H1 (cell line): ENCODE measurements around the gene MED16. TPM values are rescaled to one million over a fixed set of nuclear protein-coding genes. Genes with fewer than 3 reads are reported as not detected.

ENCODE experiments used
- CTCF ChIA-PET: fragments of 300-600 bp; sonication (Branson Sonifier 250); formaldehyde crosslinking; loops from one replicate; lab custom pipeline; 2021; ENCODE audit not compliant: partially characterized antibody; lab: Charles Lee
- POLR2A ChIA-PET: fragments of 300-600 bp; sonication (Branson Sonifier 250); formaldehyde crosslinking; loops from one replicate; lab custom pipeline; 2021; ENCODE audit warnings: inconsistent platforms; ENCODE audit not compliant: partially characterized antibody; lab: Charles Lee
- DNase-seq, 2 experiments: peaks; one replicate each; pipeline versions ENCODE4 v3.0.0 to v3.0.0-alpha.2; 2010 to 2022; ENCODE audit warnings: low spot score in 2 of 2, low read depth in 1 of 2, mixed read lengths in 1 of 2
- FAIRE-seq: peaks from 2 replicates; lab custom pipeline; 2011; peaks lifted over from hg19 to GRCh38; lab: Jason Lieb, UNC
- H2AFZ ChIP-seq: 2 replicates; pipeline ENCODE4 v1.8.1; 2012; ENCODE audit warnings: low read length, inconsistent platforms
- H2AK5ac ChIP-seq: 2 replicates; pipeline ENCODE4 v1.6.1; 2013; ENCODE audit warnings: low read depth, low read length
- H2BK120ac ChIP-seq: replicated peaks from 2 replicates; pipeline ENCODE3; 2013; ENCODE audit warnings: low read depth, low read length, inconsistent platforms
- H2BK12ac ChIP-seq: 2 replicates; pipeline ENCODE4 v1.6.1; 2013; ENCODE audit warnings: low read depth, low read length
- H2BK15ac ChIP-seq: 2 replicates; pipeline ENCODE4 v1.6.1; 2013; ENCODE audit warnings: low read length
- H2BK20ac ChIP-seq: 2 replicates; pipeline ENCODE4 v1.6.1; 2013; ENCODE audit warnings: low read length
- H2BK5ac ChIP-seq: 2 replicates; pipeline ENCODE4 v1.6.1; 2013; ENCODE audit warnings: low read depth, low read length
- H3K14ac ChIP-seq: 2 replicates; pipeline ENCODE4 v1.6.1; 2013; ENCODE audit warnings: inconsistent platforms; ENCODE audit not compliant: insufficient read length
- H3K18ac ChIP-seq: 2 replicates; pipeline ENCODE4 v1.6.1; 2013; ENCODE audit warnings: low read length; ENCODE audit errors: extremely low read depth
- H3K23ac ChIP-seq: 2 replicates; pipeline ENCODE4 v1.6.1; 2013; ENCODE audit warnings: inconsistent platforms; ENCODE audit not compliant: insufficient read length
- H3K23me2 ChIP-seq: 2 replicates; pipeline ENCODE4 v1.6.1; 2013; ENCODE audit warnings: low read depth, low read length
- H3K27ac ChIP-seq: 2 replicates; pipeline ENCODE4 v1.6.1; 2011; ENCODE audit warnings: low read depth, low read length, inconsistent platforms
- H3K27me3 ChIP-seq, 4 experiments: replicated peaks in 1 of 4; 1 replicate in 1 of 4; 2 replicates in 3 of 4; pipeline versions ENCODE4 v1.6.1 to v1.8.1; 2011 to 2013; ENCODE audit warnings: low read length in 3 of 4, mild to moderate bottlenecking in 3 of 4, inconsistent platforms in 2 of 4, mixed read lengths in 2 of 4, moderate library complexity in 1 of 4; ENCODE audit not compliant: control insufficient read depth in 3 of 4, insufficient read depth in 3 of 4; ENCODE audit errors: extremely low read depth in 1 of 4
- H3K36me3 ChIP-seq, 4 experiments: 2 replicates each; pipeline versions ENCODE4 v1.6.1 to v1.8.1; 2011 to 2013; ENCODE audit warnings: mild to moderate bottlenecking in 4 of 4, low read length in 3 of 4, moderate library complexity in 2 of 4, control low read depth in 1 of 4, inconsistent platforms in 1 of 4; ENCODE audit not compliant: insufficient read depth in 4 of 4, control insufficient read depth in 2 of 4
- H3K4ac ChIP-seq: replicated peaks from 2 replicates; pipeline ENCODE3; 2013; ENCODE audit warnings: low read length, low read depth, mixed read lengths, inconsistent platforms; ENCODE audit not compliant: insufficient read length
- H3K4me1 ChIP-seq, 4 experiments: replicated peaks in 1 of 4; 1 replicate in 1 of 4; 2 replicates in 3 of 4; pipeline versions ENCODE4 v1.6.1 to v1.8.1; 2011 to 2013; ENCODE audit warnings: low read length in 3 of 4, inconsistent platforms in 2 of 4, mixed read lengths in 1 of 4; ENCODE audit not compliant: insufficient read depth in 4 of 4, control insufficient read depth in 3 of 4
- H3K4me2 ChIP-seq, 2 experiments: 2 replicates each; pipeline versions ENCODE4 v1.6.1 to v1.8.1; 2011 to 2013; ENCODE audit warnings: low read depth in 2 of 2, low read length in 2 of 2, control low read depth in 1 of 2, inconsistent platforms in 1 of 2, mild to moderate bottlenecking in 1 of 2; ENCODE audit not compliant: insufficient read depth in 1 of 2
- H3K4me3 ChIP-seq, 4 experiments: fragments of 200-600, 300-600 bp in 1 of 4; sonication (generic), shearing (Covaris generic), sonication (Bioruptor Twin) in 1 of 4; 2 replicates each; pipeline versions ENCODE4 v1.5.1 to v1.8.1; 2011 to 2016; ENCODE audit warnings: low read length in 4 of 4, low read depth in 3 of 4, control low read depth in 2 of 4, inconsistent platforms in 2 of 4, mild to moderate bottlenecking in 2 of 4, mixed read lengths in 1 of 4, moderate library complexity in 1 of 4; ENCODE audit not compliant: insufficient read depth in 2 of 4; ENCODE audit errors: extremely low read depth in 1 of 4
- H3K56ac ChIP-seq: replicated peaks from 2 replicates; pipeline ENCODE3; 2013; ENCODE audit warnings: low read depth, mild to moderate bottlenecking, mixed read lengths, low read length, inconsistent platforms; ENCODE audit not compliant: insufficient read length
- H3K79me1 ChIP-seq: 2 replicates; pipeline ENCODE4 v1.6.1; 2013; ENCODE audit warnings: low read depth, low read length, control low read depth
- H3K79me2 ChIP-seq, 2 experiments: 2 replicates each; pipeline versions ENCODE4 v1.6.1 to v1.8.1; 2012 to 2013; ENCODE audit warnings: low read length in 2 of 2, mild to moderate bottlenecking in 2 of 2, inconsistent platforms in 1 of 2; ENCODE audit not compliant: insufficient read depth in 2 of 2, control insufficient read depth in 1 of 2
- H3K9ac ChIP-seq, 4 experiments: replicated peaks in 1 of 4; 1 replicate in 1 of 4; 2 replicates in 3 of 4; pipeline versions ENCODE4 v1.6.1 to v1.8.1; 2011 to 2013; ENCODE audit warnings: low read depth in 3 of 4, low read length in 3 of 4, control low read depth in 2 of 4, mild to moderate bottlenecking in 2 of 4, moderate library complexity in 2 of 4, inconsistent platforms in 1 of 4; ENCODE audit errors: extremely low read depth in 1 of 4
- H3K9me3 ChIP-seq, 2 experiments: 2 replicates each; pipeline versions ENCODE4 v1.6.1 to v1.8.1; 2012 to 2013; ENCODE audit warnings: mild to moderate bottlenecking in 2 of 2, moderate library complexity in 2 of 2, control low read depth in 1 of 2, inconsistent platforms in 1 of 2, low read depth in 1 of 2, low read length in 1 of 2, mixed read lengths in 1 of 2; ENCODE audit not compliant: insufficient read depth in 2 of 2
- H4K20me1 ChIP-seq, 2 experiments: replicated peaks in 1 of 2; 2 replicates each; pipeline versions ENCODE3 to v1.8.1; 2011 to 2013; ENCODE audit warnings: inconsistent platforms in 2 of 2, low read length in 2 of 2, mild to moderate bottlenecking in 1 of 2; ENCODE audit not compliant: insufficient read depth in 2 of 2, control insufficient read depth in 1 of 2
- H4K5ac ChIP-seq: 2 replicates; pipeline ENCODE4 v1.6.1; 2013; ENCODE audit warnings: low read length, low read depth, mixed read lengths, inconsistent platforms; ENCODE audit not compliant: insufficient read length
- H4K8ac ChIP-seq: 2 replicates; pipeline ENCODE4 v1.8.0; 2013; ENCODE audit warnings: mild to moderate bottlenecking, moderate library complexity, low read length, inconsistent platforms; ENCODE audit not compliant: insufficient read depth; ENCODE audit errors: extremely low read depth
- H4K91ac ChIP-seq: replicated peaks from 2 replicates; pipeline ENCODE3; 2013; ENCODE audit warnings: low read length, mixed read lengths, inconsistent platforms; ENCODE audit not compliant: insufficient read length
- ASH2L ChIP-seq: fragments of 200-600, 300-600 bp; sonication (generic); IDR thresholded peaks from one replicate; pipeline ENCODE4 v1.7.1; 2017; ENCODE audit warnings: low read length
- BCL11A ChIP-seq, 2 experiments: IDR thresholded peaks; one replicate each; pipeline ENCODE4 v1.6.1; 2011; ENCODE audit warnings: low read depth in 2 of 2, low read length in 2 of 2, mild to moderate bottlenecking in 2 of 2
- BRCA1 ChIP-seq: IDR thresholded peaks from 2 replicates; pipeline ENCODE4 v1.6.1; 2012; ENCODE audit warnings: low read depth, low read length, improper control_type of control experiment
- KDM5A ChIP-seq: fragments of 200-600 bp; IDR thresholded peaks from 2 replicates; pipeline ENCODE4 v1.7.1; 2012; ENCODE audit warnings: mild to moderate bottlenecking, low read length, inconsistent platforms, mixed read lengths
- POLR2A ChIP-seq, 2 experiments: IDR thresholded peaks; 1 replicate in 1 of 2; 2 replicates in 1 of 2; pipeline ENCODE4 v1.6.1; 2011; ENCODE audit warnings: low read depth in 2 of 2, low read length in 2 of 2, mild to moderate bottlenecking in 2 of 2; ENCODE audit errors: control extremely low read depth in 1 of 2
- POLR2AphosphoS5 ChIP-seq: IDR thresholded peaks from 2 replicates; pipeline ENCODE4 v1.6.1; 2011; ENCODE audit warnings: low read depth, low read length
- SP2 ChIP-seq: IDR thresholded peaks from 2 replicates; pipeline ENCODE4 v1.6.1; 2012; ENCODE audit warnings: mild to moderate bottlenecking, low read length, inconsistent platforms
- TCF12 ChIP-seq: IDR thresholded peaks from 2 replicates; pipeline ENCODE4 v1.6.1; 2011; ENCODE audit warnings: low read depth, mild to moderate bottlenecking, low read length
- YY1 ChIP-seq: IDR thresholded peaks from 2 replicates; pipeline ENCODE4 v1.6.1; 2011; ENCODE audit warnings: low read depth, mild to moderate bottlenecking, low read length
- WGBS, 2 experiments: shearing (Covaris generic) in 1 of 2; methylation state at CpG; one replicate each; pipeline versions ENCODE4 v1.1.6 to v1.1.7; 2013 to 2015; ENCODE audit warnings: low lambda C conversion rate in 2 of 2, mixed read lengths in 2 of 2, inconsistent platforms in 1 of 2, low coverage in 1 of 2, missing lambda C conversion rate in 1 of 2; ENCODE audit not compliant: insufficient replicate concordance in 2 of 2, insufficient coverage in 1 of 2, insufficient read length in 1 of 2; ENCODE audit errors: extremely low coverage in 1 of 2, missing lambda C conversion rate in 1 of 2; 5-methylcytosine and 5-hydroxymethylcytosine counted together
- polyA plus RNA-seq, 7 experiments: library from polyadenylated mRNA; depleted of rRNA in 3 of 7; stranded (reverse) in 5 of 7; unstranded in 2 of 7; fragments of >200 nt in 5 of 7; fragments of 200-250 nt in 2 of 7; gene quantifications; 1 replicate in 5 of 7; 2 replicates in 1 of 7; 4 replicates in 1 of 7; pipeline versions ENCODE4 v1.2.1 to v1.2.3, GENCODE V29; 2011 to 2013; ENCODE audit warnings: missing spikeins in 2 of 7, mixed read lengths in 2 of 7
- total RNA-seq: library from RNA; stranded (reverse); fragmentation: NEBNext Ultra II Directional; extraction: Animal tissue kit (Norgen Biotek cat#: 25700); gene quantifications from 2 replicates; pipeline ENCODE4 v1.2.1, GENCODE V29; 2021

The MED16 gene
- total and polyA plus RNA-seq, 2 of the 8 experiments (the other 6 are each of a cell fraction or from before 2014, with no cell fraction given) = 51.0 to 67.2 TPM

DNA sequence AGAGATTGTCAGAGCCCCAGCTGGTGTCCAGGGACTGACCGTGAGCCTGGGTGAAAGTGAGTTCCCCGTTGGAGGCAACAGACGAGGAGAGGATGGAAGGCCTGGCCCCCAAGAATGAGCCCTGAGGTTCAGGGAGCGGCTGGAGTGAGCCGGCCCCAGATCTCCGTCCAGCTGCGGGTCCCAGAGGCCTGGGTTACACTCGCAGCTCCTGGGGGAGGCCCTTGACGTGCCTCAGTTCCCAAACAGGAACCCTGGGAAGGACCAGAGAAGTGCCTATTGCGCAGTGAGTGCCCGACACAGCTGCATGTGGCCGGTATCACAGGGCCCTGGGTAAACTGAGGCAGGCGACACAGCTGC, 42.0 kb downstream of the MED16 start:
- Histone ChIP-seq H3K9me3 (no peaks in the 10 kb centered on the region), H4K5ac (no peak overlapping the region), H3K14ac (no peak overlapping the region), H4K91ac (no peak overlapping the region), H2AFZ (no peak overlapping the region), H3K79me2 (no peaks in the 10 kb centered on the region), H2BK5ac (no peak overlapping the region), H3K9ac (no peak overlapping the region), H3K27ac (no peak overlapping the region), H4K8ac (peak overlapping the region; percentile 45; the same call in 1 of the 2 replicates), H2BK20ac (no peak overlapping the region), H3K4me1 (no peaks in the 10 kb centered on the region), H2AK5ac (no peak overlapping the region), H3K4ac (no peak overlapping the region), H3K79me1 (no peaks in the 10 kb centered on the region), H3K36me3 (no peaks in the 10 kb centered on the region), H3K27me3 (0 out of 7 replicates have a peak, but pooled peaks cover 0 to 2% (median 0%) of the 10 kb centered on the region in 4 experiments), H4K20me1 (no peaks in the 10 kb centered on the region), H3K56ac (no peak overlapping the region), H2BK120ac (no peak overlapping the region), H2BK12ac (no peak overlapping the region), H3K23me2 (no peaks in the 10 kb centered on the region), H3K4me2 (no peak overlapping the region), H3K18ac (no peak overlapping the region), H3K4me3 (no peak overlapping the region), H2BK15ac (0 out of 2 replicates have a peak overlapping the region, but pooled peaks have one; percentile 46), H3K23ac (no peak overlapping the region)
- WGBS, 2 experiments = 83% methylated on average over 12 of the region's 13 CpGs; no CpG with 5 or more reads in 1 of the 2 experiments
- FAIRE-seq (no peak), DNase-seq (no peak)
- ChIA-PET POLR2A (interaction anchor here (1.1 to 2.9 kb wide), 5 partner anchors 8 to 54 kb away, joined by 3 to 9 read pairs (median 3); partner anchors contain the start of gene PTBP1), CTCF (interaction anchor here (0.7 to 1.7 kb wide), 4 partner anchors 9 to 113 kb away, joined by 3 to 8 read pairs (median 5); no protein-coding TSS in a partner anchor)
- TF ChIP-seq KDM5A (no peak), TCF12 (no peak), SP2 (no peak), ASH2L (no peak), POLR2AphosphoS5 (no peak), POLR2A (IDR thresholded peaks at IDR 0.05; ENCODE audit: control extremely low read depth in 1 of 2, low read depth in 2 of 2, low read length in 2 of 2) (no peak), BRCA1 (no peak), YY1 (no peak), BCL11A (IDR thresholded peaks at IDR 0.05; ENCODE audit: low read depth in 2 of 2, low read length in 2 of 2) (no peak)
